Activated CD8-positive, alpha-beta memory T cell treated with anti-CD3 and anti-CD28 coated beads, Interleukin-2, amount 50 U/mL, for 1 hour (primary cell): ENCODE results near the gene MYT1.

Source experiments
- DNase-seq: peaks from one replicate; pipeline ENCODE4 v3.0.0-alpha.2; 2020; ENCODE audit errors: extremely low read depth

The MYT1 gene

DNA sequence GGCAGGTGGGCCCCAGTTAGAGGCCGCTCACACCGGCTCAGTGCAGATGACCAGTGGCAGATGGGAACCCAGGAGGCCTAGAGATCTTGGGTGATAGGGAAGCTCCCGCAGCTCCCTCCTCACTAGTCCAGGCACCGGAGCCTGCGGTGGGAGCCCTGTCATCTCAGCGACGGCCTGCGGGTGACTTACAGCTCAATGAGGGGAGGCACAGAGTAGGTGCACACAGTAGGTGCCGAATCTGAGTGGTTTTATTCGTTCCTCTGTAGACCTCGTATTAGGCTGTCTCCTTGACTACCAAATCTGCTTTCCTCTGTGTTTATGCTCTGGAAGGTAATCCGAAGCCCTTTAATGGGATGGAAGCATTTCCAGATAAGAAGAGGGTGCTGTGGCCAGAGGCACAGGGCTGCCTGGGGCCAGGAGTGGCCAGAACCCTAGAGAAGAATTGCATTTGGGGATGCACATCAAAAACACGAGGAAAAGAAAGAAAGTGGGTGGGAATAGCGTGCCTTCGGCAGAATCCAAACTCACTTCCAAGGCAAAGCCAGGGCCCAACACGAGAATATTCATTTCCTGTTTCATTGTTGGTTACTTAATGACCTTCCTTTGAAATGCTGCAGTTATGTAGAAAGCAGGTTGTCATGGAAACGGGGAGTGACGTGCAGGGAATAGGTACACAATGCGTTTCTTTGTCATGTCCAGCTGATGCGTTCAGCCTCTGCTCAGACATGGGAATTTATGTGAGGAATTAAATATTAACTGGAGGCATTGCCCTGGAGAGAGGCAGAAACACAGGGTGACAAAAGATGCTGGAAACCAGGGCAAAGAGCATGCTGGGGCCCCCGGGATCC lies 24.7 kb downstream of the MYT1 start:
- DNase-seq = no peak

DNA sequence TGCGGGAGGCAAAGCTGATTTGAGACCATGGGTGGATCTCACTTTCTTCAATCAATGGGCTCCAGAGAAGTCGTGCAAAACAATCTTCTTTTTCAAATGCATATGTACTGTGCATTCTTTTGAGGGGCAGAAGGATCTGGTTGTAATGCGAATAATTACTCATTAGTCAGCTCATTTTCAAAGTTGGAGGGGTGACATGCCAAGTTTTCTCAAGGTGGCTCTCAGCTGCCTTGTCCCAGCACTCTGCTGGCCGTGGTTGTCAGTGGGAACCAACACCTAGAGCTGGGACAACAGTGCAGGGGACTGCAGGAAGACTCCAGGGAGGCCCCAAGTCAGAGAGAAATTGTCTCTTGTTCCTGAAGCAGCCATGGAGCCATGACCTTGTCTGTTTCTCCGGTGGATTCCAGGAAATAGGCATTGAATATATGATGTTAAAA lies 25.3 kb downstream of the MYT1 start:
- no peak for DNase-seq

DNA sequence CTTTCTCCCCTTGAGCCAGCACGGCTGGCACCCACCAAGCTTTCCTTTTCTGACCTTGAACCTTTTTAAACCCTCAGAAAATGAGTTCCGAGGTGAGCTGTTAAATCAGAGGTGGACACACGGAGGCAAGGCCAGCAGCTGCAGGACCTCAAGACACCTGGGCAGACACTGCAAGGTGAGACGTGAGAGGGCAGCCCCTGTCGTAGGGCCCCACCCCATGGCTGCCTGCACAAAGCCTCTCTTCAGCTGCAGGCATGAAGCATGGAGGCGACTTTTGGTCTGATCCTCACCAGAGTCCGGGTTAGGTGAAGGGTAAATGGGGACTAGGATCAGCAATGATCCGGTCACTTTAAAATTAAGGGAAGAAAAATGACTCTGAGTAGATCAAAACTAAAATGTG lies 25.7 kb downstream of the MYT1 start:
- no peak for DNase-seq

DNA sequence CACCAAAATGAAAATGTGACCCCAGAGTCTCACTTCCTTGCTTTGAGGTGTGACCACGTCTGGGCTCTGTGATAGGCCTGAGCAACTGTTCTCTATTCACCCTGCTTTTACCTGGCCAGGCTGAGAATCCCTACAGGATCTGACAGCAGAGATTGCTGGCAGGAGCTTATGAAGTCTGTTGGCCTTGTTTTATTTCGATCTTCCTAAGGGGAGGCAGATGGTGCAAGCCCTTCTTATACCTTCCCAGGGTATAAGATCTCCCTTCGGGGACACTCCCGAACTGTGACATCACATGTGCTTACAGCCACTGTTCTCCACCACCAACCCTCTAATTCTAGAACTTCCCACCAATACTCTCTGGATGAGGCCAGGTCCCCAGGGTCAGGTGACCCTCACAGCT lies 26.8 kb downstream of the MYT1 start:
- no peak for DNase-seq

DNA sequence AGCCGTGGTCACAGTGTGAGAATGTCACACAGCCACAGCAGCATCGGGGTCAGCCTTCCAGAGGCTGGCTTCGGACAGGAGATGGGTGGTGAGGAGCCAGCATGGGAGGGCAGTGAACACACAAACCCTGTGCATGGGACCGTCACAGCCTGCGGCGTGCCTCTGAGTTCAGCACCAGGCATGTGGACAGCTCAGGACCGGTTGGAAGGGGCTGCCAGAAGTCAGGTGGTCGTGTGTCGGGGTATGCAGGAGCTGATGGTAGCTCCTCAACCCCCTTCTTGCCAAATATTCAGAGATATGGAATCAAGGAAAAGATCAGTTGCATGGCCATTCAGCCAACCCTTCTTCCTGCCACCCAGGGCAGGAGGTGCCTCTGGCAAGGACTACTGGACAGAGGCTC lies 28.2 kb downstream of the MYT1 start:
- DNase-seq = no peak

DNA sequence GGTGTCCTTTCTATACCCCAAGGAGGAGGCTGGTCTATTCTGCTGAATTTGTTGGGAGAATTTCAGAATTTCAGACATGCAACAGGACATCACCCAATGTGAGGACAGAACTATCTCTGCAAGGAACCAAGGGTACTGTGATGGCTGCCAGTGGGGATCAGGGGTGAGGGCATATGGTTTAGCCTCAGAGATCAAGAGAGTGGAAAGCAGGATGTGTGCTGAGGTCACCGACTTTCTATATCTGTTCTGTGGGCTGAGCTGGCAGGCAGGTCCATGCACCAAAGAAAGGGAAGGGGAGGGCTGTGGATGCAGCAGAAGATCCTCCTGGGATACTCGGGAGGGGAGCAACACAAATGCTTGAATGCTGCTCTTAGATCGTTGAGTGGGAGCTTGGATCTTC lies 28.8 kb downstream of the MYT1 start:
- DNase-seq = no peak

DNA sequence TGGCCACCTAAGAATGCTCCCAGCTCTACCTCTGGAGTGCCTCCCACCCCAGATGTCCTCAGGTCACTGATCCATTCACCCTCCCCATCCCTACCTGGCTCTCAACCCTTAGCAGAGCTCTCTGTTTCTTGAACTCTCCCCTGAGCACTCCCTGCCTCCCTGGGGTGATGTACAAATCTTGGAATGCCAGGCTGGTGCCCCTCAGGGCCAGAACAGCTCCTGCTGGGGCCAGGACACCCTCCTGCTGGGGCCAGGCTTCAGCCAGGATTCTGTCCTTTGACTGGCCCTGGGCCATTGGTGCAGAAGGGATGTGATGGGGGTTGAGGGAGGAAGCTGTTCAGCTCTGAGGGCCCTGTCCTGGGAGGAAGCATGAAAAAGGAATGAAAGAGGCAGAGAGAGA lies 30.0 kb downstream of the MYT1 start:
- no peak for DNase-seq

DNA sequence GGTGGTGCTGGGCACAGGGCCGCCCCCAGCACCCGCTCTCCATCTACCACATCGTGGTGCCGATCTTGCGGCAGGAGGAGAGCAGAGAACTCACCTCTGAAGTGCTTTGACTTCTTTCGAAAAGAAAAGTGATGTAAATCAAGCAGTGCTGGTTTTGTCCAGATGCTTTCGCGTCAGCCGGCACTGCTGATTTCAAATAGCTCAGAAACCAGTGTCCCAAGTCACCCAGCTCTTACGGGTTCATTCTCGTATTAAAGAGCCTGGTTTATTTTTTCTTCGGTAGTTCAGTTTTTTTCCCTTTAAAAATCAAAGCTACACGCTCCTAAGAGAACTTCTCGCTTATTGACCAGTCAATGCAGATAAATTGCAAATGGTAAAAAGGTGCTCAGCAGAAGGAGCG lies 32.1 kb downstream of the MYT1 start:
- DNase-seq = no peak

DNA sequence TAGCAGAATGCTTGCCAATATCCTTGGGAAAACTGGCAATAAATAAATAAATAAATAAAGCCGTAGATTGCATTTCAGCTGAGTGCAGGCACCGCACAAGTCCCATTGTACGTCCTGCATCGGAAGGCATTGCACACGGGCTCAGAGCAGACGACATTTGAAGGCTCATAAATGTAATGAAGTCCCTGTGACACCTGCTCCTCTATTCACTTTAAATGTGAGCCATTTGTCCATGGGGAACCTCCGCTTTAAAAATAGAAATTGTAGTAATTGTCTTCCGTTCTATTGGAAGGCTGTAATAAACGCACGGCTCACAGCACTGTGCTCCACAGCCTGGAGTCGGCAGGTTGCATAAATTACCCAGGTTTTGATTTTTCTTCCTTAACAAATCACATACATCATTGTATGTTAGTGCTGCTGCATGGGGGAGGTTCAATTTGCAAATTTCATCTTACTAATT lies 32.6 kb downstream of the MYT1 start:
- no peak for DNase-seq

DNA sequence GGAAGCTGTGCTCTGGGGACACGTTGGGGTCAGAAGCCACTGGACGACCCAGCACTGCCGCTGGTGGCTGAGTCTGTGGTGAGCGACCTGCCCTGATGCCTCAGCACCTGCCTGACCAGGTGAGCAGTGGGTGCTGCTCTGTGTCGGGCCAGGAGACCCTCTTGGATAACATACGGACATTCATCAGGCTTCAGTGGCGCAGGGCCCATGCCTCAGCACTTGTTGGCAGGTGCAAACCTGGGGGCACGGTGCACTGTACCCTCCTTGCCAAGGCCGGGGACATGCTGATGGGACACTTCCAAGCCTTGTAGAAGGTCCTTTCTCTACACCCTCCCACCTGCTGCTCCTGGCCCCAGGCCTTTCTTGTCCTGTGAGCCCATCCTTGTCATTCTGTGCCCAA lies 34.1 kb downstream of the MYT1 start:
- no peak for DNase-seq

DNA sequence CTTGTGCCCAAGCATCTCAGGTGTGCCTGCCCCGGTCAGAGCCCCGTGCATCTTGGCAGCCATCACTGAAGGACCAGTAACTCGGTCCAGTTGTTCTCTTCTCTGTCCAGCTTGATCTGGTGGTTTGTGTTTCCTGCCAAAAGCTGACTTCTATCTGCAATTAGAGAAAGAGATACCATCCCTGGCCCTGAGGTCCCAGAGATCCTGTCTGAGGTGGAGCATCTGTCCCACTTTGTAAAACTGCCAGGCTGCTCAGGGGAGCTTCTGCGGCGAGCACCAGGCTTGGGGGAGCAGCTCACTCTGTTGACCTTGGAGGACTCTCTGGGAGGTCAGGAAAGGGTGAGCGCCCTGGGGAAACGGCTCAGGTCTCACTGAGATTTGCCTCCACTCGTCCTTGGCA lies 35.1 kb downstream of the MYT1 start:
- DNase-seq = no peak

DNA sequence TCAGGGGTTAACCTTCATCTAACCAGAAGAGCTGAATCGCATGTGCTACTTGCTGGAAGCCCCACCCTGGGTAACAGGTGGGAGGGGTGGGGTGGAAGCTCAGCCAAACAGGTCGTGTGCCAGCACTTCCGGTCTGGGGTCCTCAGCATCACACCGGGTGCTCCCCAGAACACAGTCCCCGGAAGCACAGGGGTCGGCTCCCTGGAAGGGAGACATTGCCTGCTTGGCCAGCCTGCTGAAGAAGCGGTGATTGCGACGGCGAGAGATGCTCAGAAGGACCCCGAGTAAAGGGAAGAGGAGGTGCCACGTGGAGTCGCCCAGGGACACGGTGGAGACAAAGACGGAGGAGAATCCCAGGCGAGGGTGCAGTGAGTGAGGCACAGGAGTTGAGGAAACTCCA lies 36.5 kb downstream of the MYT1 start:
- DNase-seq = no peak

DNA sequence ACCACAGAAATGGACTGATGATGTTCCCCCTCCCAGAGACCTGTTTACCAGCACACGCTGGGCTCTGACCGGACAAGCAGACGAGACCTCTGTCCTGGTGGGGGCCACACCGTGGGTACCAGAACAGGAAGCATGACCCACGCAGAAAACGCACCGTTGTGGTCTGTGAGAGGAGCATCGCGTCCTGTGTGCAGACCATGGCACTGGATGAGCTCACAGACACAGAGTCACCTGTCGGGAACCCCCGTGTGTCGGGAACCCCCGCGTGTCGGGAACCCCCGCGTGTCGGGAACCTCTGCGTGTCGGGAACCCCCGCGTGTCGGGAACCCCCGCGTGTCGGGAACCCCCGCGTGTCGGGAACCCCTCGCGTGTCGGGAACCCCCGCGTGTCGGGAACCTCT lies 37.4 kb downstream of the MYT1 start:
- no peak for DNase-seq

DNA sequence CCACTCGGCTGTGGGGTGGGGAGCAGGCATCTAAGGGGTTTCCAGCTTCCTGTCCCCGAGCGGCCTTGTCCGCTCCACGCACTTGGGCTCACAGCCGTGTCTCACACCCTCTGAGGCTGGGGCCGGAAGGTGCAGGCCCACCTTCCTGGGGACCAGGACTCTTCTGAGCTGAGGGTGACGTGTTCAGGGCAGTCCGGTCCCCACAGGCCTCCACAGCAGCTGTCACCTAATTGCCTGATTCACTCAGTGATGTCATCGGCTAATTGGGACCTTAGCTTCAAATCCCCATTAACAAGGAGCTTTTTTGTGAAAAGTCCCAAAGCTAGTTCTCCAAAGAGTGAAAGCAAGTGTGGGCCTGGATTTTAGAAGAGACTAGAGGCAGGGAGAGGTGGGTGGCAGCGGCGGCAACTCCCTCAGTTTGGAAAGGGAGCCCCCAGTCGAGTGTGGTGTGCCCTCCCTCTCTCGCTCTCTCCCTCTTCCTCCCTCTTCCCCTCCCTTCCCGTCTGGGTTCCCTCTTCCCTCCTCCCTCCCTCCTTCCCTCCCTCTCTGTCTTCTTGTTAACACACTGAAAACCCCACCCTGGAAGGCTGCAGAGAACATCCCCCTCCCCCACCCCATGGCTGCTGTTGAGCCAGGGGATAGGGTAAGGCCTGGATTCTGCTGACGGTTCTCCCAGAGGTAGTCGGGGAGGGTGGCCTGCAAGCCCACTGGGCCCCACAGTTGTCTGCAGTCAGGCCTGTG lies 39.0 kb downstream of the MYT1 start:
- DNase-seq = no peak

DNA sequence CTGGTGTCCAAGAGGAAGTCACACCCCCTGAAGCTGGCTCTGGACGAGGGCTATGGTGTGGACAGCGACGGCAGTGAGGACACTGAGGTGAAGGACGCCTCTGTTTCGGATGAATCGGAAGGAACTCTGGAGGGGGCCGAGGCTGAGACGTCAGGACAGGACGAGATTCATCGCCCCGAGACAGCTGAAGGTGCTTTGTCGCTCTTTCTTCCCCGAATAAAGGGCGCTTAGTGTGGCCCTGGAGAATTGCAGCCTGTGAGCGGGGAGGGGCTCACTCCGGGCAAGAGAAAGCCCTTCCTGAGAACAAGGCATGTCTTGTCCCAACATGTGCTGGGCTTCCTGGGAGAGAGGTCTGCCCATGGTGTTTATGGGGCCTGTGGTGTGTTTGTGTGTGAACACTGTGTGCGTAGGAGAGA lies 41.4 kb downstream of the MYT1 start:
- DNase-seq = no peak

DNA sequence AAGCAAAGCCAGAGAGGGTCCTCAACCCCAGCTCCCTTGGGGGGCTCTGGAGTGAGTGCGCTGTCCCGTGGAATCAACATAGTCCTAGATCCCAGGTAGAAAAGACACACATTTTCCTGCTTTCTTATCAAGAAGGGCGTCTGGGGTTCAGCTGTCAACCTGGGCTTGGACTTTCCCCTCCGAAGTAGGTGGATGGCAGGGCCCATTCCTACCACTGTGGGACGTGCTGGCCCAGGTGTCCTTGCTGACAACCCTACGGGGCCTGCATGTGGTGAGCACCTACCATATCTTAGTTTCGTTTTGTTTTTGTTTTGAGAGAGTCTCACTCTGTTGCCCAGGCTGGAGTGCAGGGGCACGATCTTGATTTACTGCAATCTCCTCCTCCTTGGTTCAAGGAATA lies 42.4 kb downstream of the MYT1 start:
- DNase-seq = no peak

DNA sequence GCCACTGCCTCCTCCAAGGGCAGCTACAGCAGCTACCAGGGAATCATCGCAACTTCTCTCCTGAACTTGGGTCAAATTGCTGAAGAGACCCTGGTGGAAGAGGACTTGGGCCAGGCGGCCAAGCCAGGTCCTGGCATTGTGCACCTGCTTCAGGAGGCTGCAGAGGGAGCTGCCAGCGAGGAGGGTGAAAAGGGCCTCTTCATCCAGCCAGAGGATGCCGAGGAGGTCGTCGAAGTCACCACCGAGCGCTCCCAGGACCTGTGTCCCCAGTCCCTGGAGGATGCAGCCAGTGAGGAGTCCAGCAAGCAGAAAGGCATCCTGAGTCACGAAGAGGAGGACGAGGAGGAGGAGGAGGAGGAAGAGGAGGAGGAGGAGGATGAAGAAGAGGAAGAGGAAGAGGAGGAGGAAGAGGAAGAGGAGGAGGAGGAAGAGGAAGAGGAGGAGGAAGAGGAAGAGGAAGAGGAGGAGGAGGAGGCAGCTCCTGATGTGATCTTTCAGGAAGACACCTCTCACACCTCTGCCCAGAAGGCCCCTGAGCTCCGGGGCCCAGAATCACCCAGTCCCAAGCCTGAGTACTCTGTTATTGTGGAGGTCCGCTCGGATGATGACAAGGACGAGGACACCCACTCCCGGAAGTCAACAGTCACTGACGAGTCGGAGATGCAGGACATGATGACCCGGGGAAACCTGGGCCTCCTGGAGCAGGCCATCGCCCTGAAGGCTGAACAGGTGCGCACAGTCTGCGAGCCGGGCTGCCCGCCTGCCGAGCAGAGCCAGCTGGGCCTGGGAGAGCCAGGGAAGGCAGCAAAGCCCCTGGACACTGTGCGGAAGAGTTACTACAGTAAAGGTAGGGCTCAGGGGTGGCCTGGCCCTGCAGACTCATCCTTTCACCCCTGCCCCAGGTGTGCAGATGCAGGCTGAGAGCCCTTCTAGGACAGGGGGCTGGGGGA lies 43.7 kb downstream of the MYT1 start:
- DNase-seq = no peak

DNA sequence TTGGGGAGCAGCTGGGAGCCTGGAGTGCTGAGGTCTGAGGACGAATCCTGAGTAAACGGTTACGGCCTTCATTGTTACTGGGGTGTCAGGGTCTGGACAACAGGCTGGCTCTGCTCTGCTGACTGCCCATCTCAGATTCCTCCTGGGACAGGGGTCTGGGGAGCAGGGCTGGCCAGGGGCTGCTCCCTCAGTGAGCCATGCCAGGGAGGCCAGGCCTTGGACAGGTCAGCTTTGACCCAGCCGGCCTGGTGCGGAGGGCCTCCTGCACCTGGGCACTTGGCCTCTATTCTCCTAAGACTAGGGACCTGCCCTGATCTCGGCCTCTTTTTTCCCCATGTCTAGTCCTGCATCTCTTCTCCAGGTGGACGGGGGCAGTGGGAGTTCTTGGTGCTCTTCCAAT lies 44.9 kb downstream of the MYT1 start:
- DNase-seq = no peak

DNA sequence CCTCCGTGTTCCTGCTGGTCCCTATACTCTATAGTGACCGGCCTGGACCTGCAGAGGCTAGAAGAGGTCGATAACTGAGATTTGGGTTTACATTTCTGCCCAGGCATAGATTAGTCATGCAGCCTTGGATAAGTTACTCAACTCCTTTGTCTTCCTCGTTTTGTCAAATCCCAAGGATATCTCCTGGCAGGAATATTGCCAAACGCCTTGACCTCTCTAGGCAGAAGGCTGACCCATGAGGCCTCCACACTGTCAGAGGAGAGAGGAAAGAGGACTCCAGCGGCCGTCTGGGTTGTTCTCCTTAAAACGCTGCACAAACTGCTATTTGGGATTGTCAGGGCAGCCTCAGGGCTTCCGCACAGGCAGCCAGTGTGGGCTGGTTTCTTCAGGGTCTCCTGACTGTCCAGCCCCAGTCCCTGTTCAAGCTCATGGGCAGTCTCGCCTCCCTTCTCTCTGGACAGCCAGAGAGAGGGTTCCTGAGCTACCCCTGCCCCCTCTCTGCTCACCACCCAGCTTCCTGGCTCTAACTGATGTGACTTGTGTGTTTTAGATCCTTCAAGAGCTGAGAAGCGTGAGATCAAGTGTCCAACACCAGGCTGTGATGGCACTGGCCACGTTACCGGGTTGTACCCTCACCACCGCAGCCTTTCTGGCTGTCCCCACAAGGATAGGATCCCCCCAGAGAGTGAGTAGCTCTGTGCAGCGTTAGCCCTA lies 46.6 kb downstream of the MYT1 start:
- DNase-seq = no peak

DNA sequence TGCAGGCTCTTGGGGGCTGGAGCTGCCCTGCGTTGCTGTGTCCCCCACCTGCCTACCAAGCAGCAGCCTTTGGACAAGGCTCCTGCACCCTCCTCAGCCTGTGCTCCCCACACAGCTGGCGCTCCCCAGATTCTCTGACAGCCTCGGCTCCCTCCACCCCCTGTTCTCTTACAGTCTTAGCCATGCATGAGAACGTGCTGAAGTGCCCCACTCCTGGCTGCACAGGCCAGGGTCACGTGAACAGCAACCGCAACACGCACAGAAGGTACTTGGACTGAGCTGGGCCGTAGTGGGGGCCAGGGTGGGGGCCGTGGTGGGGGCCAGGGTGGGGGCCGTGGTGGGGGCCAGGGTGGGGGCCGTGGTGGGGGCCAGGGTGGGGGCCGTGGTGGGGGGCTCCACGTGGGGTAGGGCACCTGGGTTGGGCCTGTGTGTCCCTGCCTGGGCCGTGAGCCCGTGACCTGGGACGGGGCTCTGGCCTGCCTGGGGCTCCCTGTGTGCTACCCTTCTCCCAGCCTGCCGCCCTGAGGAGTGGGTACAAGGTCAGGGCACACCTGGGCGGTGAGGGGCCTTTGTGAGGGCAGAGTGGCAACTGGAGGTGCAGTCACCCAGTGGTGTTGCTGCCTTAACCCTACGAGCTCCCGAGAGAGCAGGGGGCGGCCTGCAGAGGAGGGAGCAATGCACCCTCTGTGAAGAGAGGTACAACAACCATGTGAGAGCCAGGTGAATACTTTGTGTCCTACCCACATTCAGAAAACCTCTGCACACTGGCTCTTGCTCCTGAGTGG lies 47.8 kb downstream of the MYT1 start:
- no peak for DNase-seq

DNA sequence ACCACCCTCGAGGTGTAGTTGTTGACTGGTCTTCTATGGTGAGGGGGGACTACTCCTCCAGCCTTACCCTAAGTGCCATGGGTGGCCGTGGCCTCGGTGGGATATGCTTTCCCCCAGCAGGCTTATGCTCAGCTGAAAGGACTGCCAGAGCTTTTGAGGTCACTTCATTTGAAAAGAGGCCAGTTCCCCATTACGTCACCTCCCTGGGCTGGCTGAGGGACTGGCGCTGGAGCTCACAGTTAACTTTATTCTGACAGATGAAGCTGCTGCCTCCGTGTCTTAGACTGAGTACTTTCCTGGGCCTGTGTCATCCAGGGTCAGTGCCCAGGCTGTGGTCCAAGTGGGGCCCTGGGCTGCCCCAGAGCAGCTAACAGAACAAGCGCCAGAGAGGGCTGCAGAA lies 48.5 kb downstream of the MYT1 start:
- DNase-seq = no peak
